Muscle layer of duodenum (tissue), 2 donors: ENCODE results near the gene DCAF5.
"Not testable (repeated sequence)": the region's sequence is repeated elsewhere in the genome, so short reads cannot be mapped to it uniquely, and the experiment has no call there.

Experiments used
- H3K27ac ChIP-seq: one replicate; pipeline ENCODE4 v1.7.0; 2013; ENCODE audit warnings: mild to moderate bottlenecking, low read length
- H3K27me3 ChIP-seq: one replicate; pipeline ENCODE4 v1.7.0; 2013; ENCODE audit warnings: low read depth, mild to moderate bottlenecking, control low read depth, low read length
- H3K36me3 ChIP-seq, 2 donors: one replicate each; pipeline ENCODE4 v1.7.0; 2013; ENCODE audit warnings: low read length in 2 of 2, control low read depth in 1 of 2, mild to moderate bottlenecking in 1 of 2; ENCODE audit not compliant: insufficient read depth in 2 of 2, control insufficient read depth in 1 of 2
- H3K4me1 ChIP-seq, 2 donors: one replicate each; pipeline ENCODE4 v1.7.0; 2013; ENCODE audit warnings: low read length in 2 of 2, mild to moderate bottlenecking in 2 of 2, control low read depth in 1 of 2, moderate library complexity in 1 of 2; ENCODE audit not compliant: insufficient read depth in 2 of 2, control insufficient read depth in 1 of 2
- H3K4me3 ChIP-seq, 2 donors: one replicate each; pipeline ENCODE4 v1.7.0; 2013; ENCODE audit warnings: low read length in 2 of 2, low read depth in 1 of 2, mild to moderate bottlenecking in 1 of 2
- H3K9me3 ChIP-seq, 2 donors: one replicate each; pipeline ENCODE4 v1.7.0; 2013; ENCODE audit warnings: low read length in 2 of 2, control low read depth in 1 of 2, mild to moderate bottlenecking in 1 of 2; ENCODE audit not compliant: control insufficient read depth in 1 of 2
- donor health status: healthy.

The DCAF5 gene

DNA sequence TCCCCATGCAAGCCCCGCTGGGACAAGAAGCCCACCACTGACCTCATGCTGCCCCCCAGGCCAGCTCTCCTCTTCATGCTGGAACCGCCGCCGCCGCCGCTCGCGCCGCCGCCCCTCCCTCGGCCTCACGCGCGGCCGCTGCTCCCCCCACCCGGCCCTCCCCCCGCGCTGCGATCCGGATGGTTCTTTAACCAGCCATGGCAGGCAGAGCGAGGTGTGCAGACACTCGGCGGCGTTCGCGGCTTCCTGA lies at the start of gene DCAF5:
Gene DCAF5, minus strand, starts transcription at position 218 of the 250 bp plus-strand sequence. Its CDS starts 141 bp downstream, at position 77.
- Histone ChIP-seq H3K27me3 (no peaks in the 10 kb centered on the region), H3K27ac (peak within 1 kb of the TSS; percentile 92), H3K4me1 (peaks cover 0 to 17% of the 10 kb centered on the region in 2 donors), H3K4me3 (peak within 1 kb of the TSS; percentile 94 to 95), H3K9me3 (no peaks in the 10 kb centered on the region), H3K36me3 (peaks cover 0 to 7% of the 10 kb centered on the region in 2 donors)

DNA sequence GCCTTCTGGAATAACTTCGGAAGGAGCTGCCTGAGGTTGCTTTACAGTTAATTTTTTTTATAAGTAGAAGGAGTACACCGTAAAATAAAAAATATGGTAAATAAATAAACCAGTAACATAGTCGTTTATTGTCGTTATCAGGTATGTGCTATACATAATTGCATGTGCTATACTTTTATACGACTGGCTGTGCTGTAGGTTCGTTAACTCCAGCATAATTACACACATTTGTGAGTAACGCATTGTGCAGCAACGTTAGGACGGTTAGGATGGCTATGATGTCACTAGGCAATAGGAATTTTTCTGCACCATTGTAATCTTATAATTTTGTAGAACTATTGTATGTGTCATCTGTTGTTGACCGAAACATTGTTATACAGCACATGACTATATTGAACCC lies 46.9 kb upstream of the DCAF5 start:
- Histone ChIP-seq H3K36me3 (no peaks in the 10 kb centered on the region), H3K27ac (no peak overlapping the region), H3K4me1 (no peaks in the 10 kb centered on the region), H3K27me3 (no peaks in the 10 kb centered on the region), H3K9me3 (no peaks in the 10 kb centered on the region), H3K4me3 (no peak overlapping the region)

- Histone ChIP-seq H3K4me3 (no peak overlapping the region), H3K9me3 (no peaks in the 10 kb centered on the region)
Measured at GRCh38 chr14:69193721-69194120, 40.8 kb upstream of the DCAF5 start.

GRCh38 chr14:69191340-69192111 lies 38.6 kb upstream of the DCAF5 start, which contains the start of gene EXD2:
Gene EXD2 (plus strand): TSS chr14:69191498. CDS start chr14:69209471, 17,973 bp downstream.
- no peaks in the 10 kb centered on the region for H3K27me3 ChIP-seq

More at GRCh38 chr14:69193721-69194120, 40.8 kb upstream of the DCAF5 start:
- no peaks in the 10 kb centered on the region for H3K27me3 ChIP-seq
- H3K27ac ChIP-seq, result no peak overlapping the region
- no peaks in the 10 kb centered on the region for H3K36me3 ChIP-seq
- H3K4me1 ChIP-seq, result peaks cover 0 to 8% of the 10 kb centered on the region in 2 donors

GRCh38 chr14:69190191-69190590 lies 37.3 kb upstream of the DCAF5 start:
- Histone ChIP-seq H3K27ac (no peak overlapping the region), H3K9me3 (no peaks in the 10 kb centered on the region), H3K4me3 (no peak overlapping the region), H3K27me3 (no peaks in the 10 kb centered on the region), H3K36me3 (no peaks in the 10 kb centered on the region), H3K4me1 (peaks cover 0 to 8% of the 10 kb centered on the region in 2 donors)

More at GRCh38 chr14:69191340-69192111, 38.6 kb upstream of the DCAF5 start, which contains the start of gene EXD2:
- Histone ChIP-seq H3K27ac (peak within 1 kb of the TSS; percentile 17), H3K4me3 (peak within 1 kb of the TSS; percentile 81 to 86), H3K9me3 (no peaks in the 10 kb centered on the region), H3K36me3 (no peaks in the 10 kb centered on the region), H3K4me1 (peaks cover 0 to 8% of the 10 kb centered on the region in 2 donors)

- no peaks in the 10 kb centered on the region for H3K36me3 ChIP-seq
- H3K4me1 ChIP-seq, result no peaks in the 10 kb centered on the region
- H3K9me3 ChIP-seq, result no peaks in the 10 kb centered on the region
- no peak overlapping the region for H3K27ac ChIP-seq
- H3K4me3 ChIP-seq, result no peak overlapping the region
- H3K27me3 ChIP-seq, result no peaks in the 10 kb centered on the region
Measured at GRCh38 chr14:69183735-69184134, 30.8 kb upstream of the DCAF5 start.

DNA sequence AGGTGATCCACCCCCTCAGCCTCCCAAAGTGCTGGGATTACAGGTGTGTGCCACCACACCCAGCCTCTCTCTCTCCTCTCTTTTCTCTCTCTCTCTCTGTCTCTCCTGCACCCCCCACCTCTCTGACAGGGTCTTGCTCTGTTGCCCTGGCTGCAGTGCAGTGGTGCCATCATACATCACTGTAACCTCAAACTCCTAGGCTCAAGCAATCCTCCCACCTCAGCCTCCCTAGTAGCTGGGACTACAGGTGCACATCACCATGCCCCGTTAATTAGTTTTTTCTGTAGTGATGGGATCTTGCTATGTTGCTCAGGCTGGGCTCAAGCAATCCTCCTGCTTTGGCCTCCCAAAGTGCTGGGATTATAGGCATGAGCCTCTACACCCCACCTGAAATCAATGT lies 29.7 kb upstream of the DCAF5 start:
- H3K4me1 ChIP-seq, H3K9me3 ChIP-seq, H3K27ac ChIP-seq, H3K36me3 ChIP-seq, H3K27me3 ChIP-seq, H3K4me3 ChIP-seq: not testable (repeated sequence)

GRCh38 chr14:69181491-69181890 lies 28.6 kb upstream of the DCAF5 start:
- Histone ChIP-seq H3K9me3 (no peaks in the 10 kb centered on the region), H3K36me3 (no peaks in the 10 kb centered on the region), H3K27me3 (no peaks in the 10 kb centered on the region), H3K27ac (no peak overlapping the region), H3K4me3 (no peak overlapping the region), H3K4me1 (no peaks in the 10 kb centered on the region)

DNA sequence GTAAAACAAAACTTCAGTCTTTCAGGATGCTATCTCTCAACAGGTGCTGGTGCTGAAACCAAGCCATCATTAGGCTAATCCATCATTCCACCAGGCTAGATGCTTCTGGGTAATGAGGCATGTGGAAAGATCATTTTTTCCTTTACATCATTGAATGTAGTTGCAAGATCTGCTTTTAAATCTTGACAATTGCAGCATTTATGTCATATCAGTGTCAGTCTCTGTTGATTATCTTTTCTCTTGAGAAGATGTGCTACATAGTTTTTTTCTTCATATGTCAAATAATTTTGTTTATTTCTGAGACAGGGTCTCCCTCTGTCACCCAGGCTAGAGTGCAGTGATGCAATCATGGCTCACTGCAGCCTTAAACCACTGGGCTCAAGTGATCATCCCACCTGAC lies 22.2 kb upstream of the DCAF5 start:
- Histone ChIP-seq H3K4me1 (no peaks in the 10 kb centered on the region), H3K4me3 (no peak overlapping the region), H3K9me3 (no peaks in the 10 kb centered on the region), H3K27ac (no peak overlapping the region), H3K27me3 (no peaks in the 10 kb centered on the region), H3K36me3 (no peaks in the 10 kb centered on the region)

- no peaks in the 10 kb centered on the region for H3K27me3 ChIP-seq
- no peak overlapping the region for H3K4me3 ChIP-seq
- no peaks in the 10 kb centered on the region for H3K9me3 ChIP-seq
- no peaks in the 10 kb centered on the region for H3K4me1 ChIP-seq
- H3K27ac ChIP-seq, result no peak overlapping the region
- no peaks in the 10 kb centered on the region for H3K36me3 ChIP-seq
Measured at GRCh38 chr14:69171569-69171968, 18.6 kb upstream of the DCAF5 start.

DNA sequence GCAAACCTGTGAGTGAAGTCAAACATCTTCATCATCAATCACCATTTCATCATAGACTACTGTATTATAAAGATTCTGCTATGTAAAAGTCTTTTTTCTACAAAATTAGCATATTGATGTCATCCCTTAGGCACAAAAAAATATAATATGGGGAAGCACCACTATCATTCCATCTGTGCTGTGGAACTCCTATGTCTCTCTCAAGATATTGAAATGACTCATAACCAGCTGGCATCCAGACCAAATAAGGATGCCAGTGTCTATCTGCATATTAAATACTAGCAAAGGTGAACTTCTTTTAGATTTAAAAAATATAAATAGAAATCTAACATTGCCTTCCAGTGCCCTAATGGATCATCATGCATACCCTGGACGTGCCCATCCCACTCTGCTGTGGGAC lies 17.9 kb upstream of the DCAF5 start:
- Histone ChIP-seq H3K27ac (no peak overlapping the region), H3K36me3 (no peaks in the 10 kb centered on the region), H3K4me1 (no peaks in the 10 kb centered on the region), H3K27me3 (no peaks in the 10 kb centered on the region), H3K4me3 (no peak overlapping the region), H3K9me3 (no peaks in the 10 kb centered on the region)

DNA sequence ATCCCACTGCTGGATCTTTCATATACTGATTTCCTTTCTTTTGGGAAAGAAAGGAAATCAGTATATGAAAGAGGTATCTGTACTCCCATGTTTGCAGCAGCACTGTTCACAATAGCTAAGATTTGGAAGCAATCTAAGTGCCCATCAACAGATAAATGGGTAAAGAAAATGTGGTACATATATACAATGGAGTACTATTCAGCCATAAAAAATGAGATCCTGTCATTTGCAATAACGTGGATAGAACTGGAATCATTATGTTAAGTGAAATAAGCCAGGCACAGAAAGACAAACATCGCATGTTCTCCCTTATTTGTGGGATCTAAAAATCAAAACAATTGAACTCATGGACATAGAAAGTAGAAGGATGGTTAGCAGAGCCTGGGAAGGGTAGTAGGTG lies 12.9 kb upstream of the DCAF5 start:
- H3K4me1 ChIP-seq, H3K27ac ChIP-seq, H3K36me3 ChIP-seq, H3K9me3 ChIP-seq, H3K4me3 ChIP-seq, H3K27me3 ChIP-seq: not testable (repeated sequence)
